K562 (cell line): ENCODE data around the gene SLC33A1. TPM values are rescaled to one million over a fixed set of nuclear protein-coding genes. Genes with fewer than 3 reads are reported as not detected.

Source experiments
- ATAC-seq: fragments of 200-7000 bp; cut with Tn5 transposase; 3 replicates; pipeline ENCODE4 v1.9.1; 2020; ENCODE audit warnings: moderate library complexity
- BruUV-seq: library from RNA; stranded (reverse); fragments of 400-500 nt; replicated peaks from 2 replicates; lab custom pipeline; 2021; lab: Mats Ljungman, UMichigan
- CTCF ChIA-PET: fragments of 300-600 bp; formaldehyde crosslinking; extraction: SDS; loops from one replicate; lab custom pipeline; 2021; ENCODE audit warnings: low intra/inter-chr PET ratio; lab: Yijun Ruan, JAX
- POLR2A ChIA-PET: fragments of 300-600, 350-650 bp; sonication (Branson Sonifier 250); formaldehyde crosslinking; extraction: SDS; loops from one replicate; lab custom pipeline; 2021; ENCODE audit warnings: antibody characterized with exemption, inconsistent platforms; lab: Yijun Ruan, JAX
- DNase-seq, 4 experiments: peaks; one replicate each; pipeline versions ENCODE4 v3.0.0 to v3.0.0-alpha.2; 2011 to 2018; ENCODE audit warnings: low spot score in 3 of 4, mixed read lengths in 3 of 4; ENCODE audit errors: extremely low read depth in 1 of 4
- FAIRE-seq: peaks from 2 replicates; lab custom pipeline; 2011; peaks lifted over from hg19 to GRCh38; lab: Jason Lieb, UNC
- H2AFZ ChIP-seq: 2 replicates; pipeline ENCODE4 v1.6.0; 2011; ENCODE audit warnings: low read depth, low read length, control low read depth, inconsistent platforms
- H3K27ac ChIP-seq: fragments of 200-600 bp; 3 replicates; pipeline ENCODE4 v1.8.0; 2011; ENCODE audit warnings: low read depth, mild to moderate bottlenecking, control low read depth, inconsistent platforms, low read length, moderate library complexity, mixed read lengths; ENCODE audit errors: extremely low read depth
- H3K27me3 ChIP-seq, 2 experiments: fragments of 300-600 bp in 1 of 2; 2 replicates in 1 of 2; 3 replicates in 1 of 2; pipeline versions ENCODE4 v1.6.0 to v1.8.0; 2011; ENCODE audit warnings: inconsistent platforms in 2 of 2, low read length in 2 of 2, mild to moderate bottlenecking in 1 of 2, mixed read lengths in 1 of 2, moderate library complexity in 1 of 2; ENCODE audit not compliant: control insufficient read depth in 2 of 2, insufficient read depth in 2 of 2
- H3K36me3 ChIP-seq: fragments of 300-600 bp; 3 replicates; pipeline ENCODE4 v1.8.0; 2011; ENCODE audit warnings: mild to moderate bottlenecking, low read length, inconsistent platforms; ENCODE audit not compliant: control insufficient read depth, insufficient read depth
- H3K4me1 ChIP-seq, 2 experiments: fragments of 200-600 bp in 1 of 2; replicated peaks in 1 of 2; 2 replicates in 1 of 2; 3 replicates in 1 of 2; pipeline versions ENCODE4 v1.5.1 to v1.8.0; 2011; ENCODE audit warnings: inconsistent platforms in 2 of 2, low read length in 2 of 2, mild to moderate bottlenecking in 1 of 2, mixed read lengths in 1 of 2, moderate library complexity in 1 of 2; ENCODE audit not compliant: control insufficient read depth in 2 of 2, insufficient read depth in 2 of 2
- H3K4me2 ChIP-seq: 2 replicates; pipeline ENCODE4 v1.6.1; 2011; ENCODE audit warnings: low read length, control low read depth, inconsistent platforms, mixed read lengths; ENCODE audit not compliant: insufficient read depth
- H3K4me3 ChIP-seq: fragments of 200-600 bp; sonication (generic), shearing (Covaris generic); 2 replicates; pipeline ENCODE4 v1.5.1; 2016; ENCODE audit warnings: control low read depth, inconsistent platforms
- H3K79me2 ChIP-seq: fragments of 200-600 bp; 3 replicates; pipeline ENCODE4 v1.8.0; 2011; ENCODE audit warnings: low read length, inconsistent platforms; ENCODE audit not compliant: control insufficient read depth, insufficient read depth
- H3K9ac ChIP-seq, 2 experiments: 2 replicates each; pipeline versions ENCODE4 v1.6.0 to v1.6.1; 2011; ENCODE audit warnings: low read depth in 2 of 2, low read length in 2 of 2, control low read depth in 1 of 2, inconsistent platforms in 1 of 2, mild to moderate bottlenecking in 1 of 2, mixed read lengths in 1 of 2; ENCODE audit not compliant: insufficient read depth in 1 of 2
- H3K9me1 ChIP-seq: one replicate; pipeline ENCODE4 v1.6.0; 2011; ENCODE audit warnings: inconsistent platforms, mild to moderate bottlenecking, low read length, moderate library complexity; ENCODE audit not compliant: control insufficient read depth, insufficient read depth
- H3K9me3 ChIP-seq: replicated peaks from 2 replicates; pipeline ENCODE4 v1.5.1; 2011; ENCODE audit warnings: low read depth, low read length, inconsistent platforms; ENCODE audit not compliant: control insufficient read depth, insufficient read depth
- H4K20me1 ChIP-seq: replicated peaks from 2 replicates; pipeline ENCODE4 v1.6.1; 2011; ENCODE audit warnings: low read length, inconsistent platforms, mixed read lengths; ENCODE audit not compliant: control insufficient read depth, insufficient read depth
- ATF7 ChIP-seq: fragments of 450-650 bp; IDR thresholded peaks from 2 replicates; pipeline ENCODE4 v1.7.1; 2014; ENCODE audit warnings: mild to moderate bottlenecking, moderate library complexity
- FOXA3 ChIP-seq, 2 experiments: fragments of 450-650 bp in 1 of 2; sonication (generic) in 1 of 2; formaldehyde crosslinking; IDR thresholded peaks in 1 of 2; conservative IDR thresholded peaks in 1 of 2; 2 replicates each; pipeline versions ENCODE4 v1.4.0 to v1.8.0; 2020 to 2022; ENCODE audit warnings: mild to moderate bottlenecking in 2 of 2, missing genetic modification reagents in 1 of 2
- GABPA ChIP-seq: fragments of 200-800 bp; sonication (Bioruptor generic); conservative IDR thresholded peaks from 2 replicates; pipeline ENCODE4 v1.6.1; 2016; ENCODE audit warnings: low read depth, missing genetic modification characterization, missing compliant biosample characterization
- PRDM10 ChIP-seq: fragments of 450-650 bp; IDR thresholded peaks from 2 replicates; pipeline ENCODE4 v1.6.1; 2018; ENCODE audit not compliant: partially characterized antibody
- SMARCA5 ChIP-seq: fragments of 450-650 bp; IDR thresholded peaks from 2 replicates; pipeline ENCODE4 v1.6.1; 2016
- SRSF3 ChIP-seq: fragments of 200-400 bp; formaldehyde crosslinking; IDR thresholded peaks from 2 replicates; pipeline ENCODE4 v1.6.1; 2016; ENCODE audit warnings: mild to moderate bottlenecking, low read length, moderate library complexity; ENCODE audit not compliant: insufficient read depth
- ZEB2 ChIP-seq: fragments of 450-650 bp; IDR thresholded peaks from 2 replicates; pipeline ENCODE4 v1.6.1; 2016
- ZNF165 ChIP-seq: fragments of 250-450 bp; sonication (Bioruptor Pico); IDR thresholded peaks from 2 replicates; pipeline ENCODE4 v1.4.0; 2020; ENCODE audit warnings: borderline replicate concordance
- ZNF217 ChIP-seq: sonication (generic); formaldehyde crosslinking; IDR thresholded peaks from 2 replicates; pipeline ENCODE4 v1.8.0; 2022; ENCODE audit warnings: mild to moderate bottlenecking, missing genetic modification reagents
- ZNF263 ChIP-seq: sonication (generic); formaldehyde crosslinking; IDR thresholded peaks from 2 replicates; pipeline ENCODE4 v1.8.0; 2022; ENCODE audit warnings: mild to moderate bottlenecking, missing genetic modification reagents, borderline replicate concordance
- ZNF395 ChIP-seq: fragments of 200-800 bp; sonication (Bioruptor generic); IDR thresholded peaks from 2 replicates; pipeline ENCODE4 v1.6.1; 2017; ENCODE audit warnings: missing genetic modification characterization, missing compliant biosample characterization
- ZNF639 ChIP-seq, 2 experiments: fragments of 200-800 bp in 1 of 2; sonication (Bioruptor generic) in 1 of 2; sonication (generic) in 1 of 2; formaldehyde crosslinking in 1 of 2; IDR thresholded peaks in 1 of 2; conservative IDR thresholded peaks in 1 of 2; 2 replicates each; pipeline versions ENCODE4 v1.5.0 to v1.6.1; 2016 to 2020; ENCODE audit warnings: missing compliant biosample characterization in 1 of 2, missing genetic modification characterization in 1 of 2, missing genetic modification reagents in 1 of 2
- WGBS: fragments of 100-300 bp; shearing (Covaris generic); methylation state at CpG from one replicate; pipeline ENCODE4 v1.1.6; 2016; ENCODE audit warnings: low coverage, mixed read lengths; ENCODE audit not compliant: insufficient coverage; ENCODE audit errors: missing lambda C conversion rate; 5-methylcytosine and 5-hydroxymethylcytosine counted together
- in situ Hi-C: fragments of 300-500 bp; cut with MboI; formaldehyde crosslinking; loops from 4 replicates; pipeline ENCODE4 v1.15.0; 2018; ENCODE audit warnings: inconsistent platforms, mixed read lengths
- intact Hi-C: fragments of 100-400 bp; cut with micrococcal nuclease; formaldehyde crosslinking; loops from 2 replicates; pipeline ENCODE4 v1.14.2; 2022
- polyA plus RNA-seq, 8 experiments: library from polyadenylated mRNA; depleted of rRNA in 4 of 8; stranded (reverse) in 5 of 8; unstranded in 3 of 8; fragments of >200 nt; fragmentation: Nextera tagmentation in 2 of 8; fragmentation: Illumina TruSeq in 1 of 8; extraction: Ambion mirVana in 2 of 8; extraction: Trizol in 1 of 8; gene quantifications; 2 replicates each; pipeline versions ENCODE4 v1.2.1 to v1.2.3, GENCODE V29; 2011 to 2014; ENCODE audit warnings: inconsistent platforms in 1 of 8, missing spikeins in 1 of 8
- total RNA-seq, 7 experiments: library from RNA; depleted of rRNA in 6 of 7; stranded (reverse); fragments of >200 nt in 6 of 7; fragmentation: Illumina TruSeq in 2 of 7; extraction: Trizol in 2 of 7; gene quantifications; 2 replicates each; pipeline versions ENCODE4 v1.2.1 to v1.2.3, GENCODE V29; 2011 to 2021; ENCODE audit warnings: low replicate concordance in 1 of 7

SLC33A1 gene
- total and polyA plus RNA-seq, 9 of the 15 experiments (the other 6 are each of a cell fraction or from before 2014, with no cell fraction given), result 6.2 to 26.8 (median 19.6) TPM

GRCh38 chr3:155805204-155805801 is 48.9 kb downstream of the SLC33A1 start:
- Histone ChIP-seq H3K27me3 (no peaks in the 10 kb centered on the region), H3K4me2 (peak overlapping the region; percentile 88), H3K79me2 (peaks cover 5% of the 10 kb centered on the region; the same call in 1 of the 3 replicates), H3K4me1 (peaks cover 3 to 16% of the 10 kb centered on the region in 2 experiments; a peak in 4 of 5 replicates), H3K9me3 (no peaks in the 10 kb centered on the region), H3K9me1 (no peaks in the 10 kb centered on the region), H3K27ac (peak overlapping the region; percentile 86), H3K9ac (peak overlapping the region; percentile 87 to 95), H4K20me1 (no peaks in the 10 kb centered on the region), H2AFZ (peak overlapping the region; percentile 94), H3K4me3 (peak overlapping the region; percentile 71), H3K36me3 (peaks cover 14% of the 10 kb centered on the region; the same call in 1 of the 3 replicates)
- CTCF ChIA-PET, result interaction anchor here (0.6 to 1.5 kb wide), 2 partner anchors 65 to 1332 kb away, joined by 6 read pairs; partner anchors contain the start of gene GMPS
- intact Hi-C loops (loop anchor here (2.0 kb wide), 2 partner anchors 57 to 65 kb away; partner anchors contain the start of gene GMPS), in situ Hi-C loops (no loop called here)
- peak; percentile 70 for FAIRE-seq
- POLR2A ChIA-PET, result interaction anchor here (0.5 to 3.2 kb wide), 27 partner anchors 9 to 688 kb away, joined by 3 to 13 read pairs (median 4); partner anchors contain the start of genes GMPS and SLC33A1
- BruUV-seq, result no TSS peak
- 23% methylated on average over 14 of the region's 15 CpGs for WGBS
- ATAC-seq, result peak; percentile 86
- peak in 2 of 4 experiments; percentile 19 to 74 for DNase-seq
- TF ChIP-seq SRSF3 (no peak), SMARCA5 (peak; percentile 75), ZNF165 (CRISPR knock-in tag) (no peak), GABPA (tag) (0 out of 2 replicates have a peak, but pooled peaks have one; percentile 47), PRDM10 (peak; percentile 43), ATF7 (no peak), ZNF217 (CRISPR knock-in tag) (no peak), ZNF639 (CRISPR knock-in tag; conservative IDR thresholded peaks at IDR 0.05 in 1 of 2, IDR thresholded peaks at IDR 0.05 in 1 of 2) (no peak), ZEB2 (peak; percentile 16; the same call in 1 of the 2 replicates), FOXA3 (CRISPR knock-in tag; conservative IDR thresholded peaks at IDR 0.05 in 1 of 2, IDR thresholded peaks at IDR 0.05 in 1 of 2) (no peak), ZNF263 (CRISPR knock-in tag) (no peak), ZNF395 (no peak)
